Amniotic stem cell (primary cell): ENCODE results near the gene TMEM51.

Source experiments
- DNase-seq: peaks from one replicate; lab custom pipeline; 2025; lab: John Stamatoyannopoulos, UW

The TMEM51 gene

DNA sequence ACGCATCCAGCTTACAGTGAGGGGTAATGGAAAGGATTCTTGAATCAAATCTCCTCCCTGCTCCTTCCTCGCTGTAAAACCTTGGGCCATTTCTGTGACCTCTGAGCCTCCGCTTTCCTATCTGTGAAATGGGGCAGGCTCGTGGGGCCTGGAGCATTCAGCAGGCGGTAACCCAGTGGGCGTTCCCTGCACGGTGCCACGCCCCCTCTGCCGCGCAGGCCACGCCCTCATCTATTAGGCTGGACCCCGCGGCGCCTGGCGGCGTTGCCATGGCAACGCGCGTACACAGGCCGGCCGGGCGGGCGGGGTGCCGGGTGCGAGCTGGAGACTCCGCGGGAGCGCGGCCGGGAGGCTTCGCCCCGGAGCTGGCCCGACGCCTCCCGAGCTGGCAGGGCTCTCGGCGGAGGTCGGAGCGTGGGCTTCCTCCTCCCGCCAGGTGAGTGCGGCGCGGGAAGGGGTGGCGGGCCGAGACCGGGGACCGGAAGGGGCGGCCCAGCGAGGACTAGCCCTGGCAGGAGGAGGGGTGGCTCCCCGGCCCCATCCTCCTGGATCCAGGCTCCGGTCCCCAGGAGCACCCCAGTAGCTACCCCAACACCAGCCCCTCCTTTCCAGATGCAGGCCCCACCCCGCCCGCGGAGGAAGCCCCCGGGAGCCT is 93.5 kb downstream of the TMEM51 start, which contains the start of gene FHAD1:
FHAD1 (plus strand) TSS at position 264 of the 655 bp plus-strand sequence. CDS start 4,562 bp downstream, outside the sequence.
- DNase-seq, result no peak

GRCh38 chr1:15248216-15248615 is 94.7 kb downstream of the TMEM51 start:
- no peak for DNase-seq

- DNase-seq, result no peak
Measured at GRCh38 chr1:15249081-15249480, 95.5 kb downstream of the TMEM51 start.

- no peak for DNase-seq
Measured at GRCh38 chr1:15251857-15252835, 98.6 kb downstream of the TMEM51 start.

- no peak for DNase-seq
Measured at GRCh38 chr1:15254559-15254958, 101.0 kb downstream of the TMEM51 start.

DNA sequence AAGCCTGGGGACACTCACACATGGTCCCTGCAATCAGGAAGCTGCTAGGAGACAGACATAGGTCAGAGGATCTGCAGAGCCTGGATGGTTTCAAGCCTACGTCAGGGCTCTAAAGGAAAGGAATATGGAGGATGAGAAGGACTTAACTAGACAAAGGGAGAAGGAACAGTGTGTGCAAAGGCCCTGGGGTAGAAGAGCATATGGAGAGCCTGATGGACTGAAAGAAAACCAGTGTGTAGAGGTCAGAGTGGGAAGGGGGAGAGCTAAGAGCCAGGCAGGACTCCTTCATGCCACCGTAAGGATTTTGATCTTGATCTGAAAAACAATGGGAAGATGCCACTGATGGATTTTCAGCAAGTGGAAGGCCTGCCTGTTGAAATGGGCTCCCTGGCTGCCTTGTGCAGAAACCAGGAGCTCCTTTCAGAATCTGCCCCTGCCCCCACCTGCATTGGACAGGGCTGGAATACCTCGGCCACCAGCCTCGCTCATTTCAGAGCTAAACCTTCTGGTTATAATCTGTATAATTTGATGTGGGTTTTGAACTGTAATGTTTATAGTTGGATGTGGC is 102.1 kb downstream of the TMEM51 start:
- DNase-seq, result no peak

DNA sequence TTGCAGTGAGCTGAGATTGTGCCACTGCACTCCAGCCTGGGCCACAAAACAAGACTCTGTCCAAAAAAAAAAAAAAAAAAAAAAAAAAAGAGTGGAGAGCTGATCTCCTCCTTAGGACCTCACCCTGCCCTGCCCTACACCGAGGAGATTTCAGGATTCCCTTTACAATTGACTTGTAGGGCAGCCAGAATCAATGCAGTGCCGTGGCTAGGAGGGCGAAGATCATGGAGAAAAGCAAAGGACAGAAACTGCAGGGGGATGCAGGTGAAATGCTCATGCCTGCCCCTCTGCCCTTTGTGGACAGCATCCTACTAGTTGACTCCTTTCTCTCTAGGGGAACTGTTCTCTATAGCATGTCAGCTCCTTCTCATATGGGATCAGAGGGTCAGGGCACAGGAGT is 103.0 kb downstream of the TMEM51 start:
- DNase-seq, result no peak

DNA sequence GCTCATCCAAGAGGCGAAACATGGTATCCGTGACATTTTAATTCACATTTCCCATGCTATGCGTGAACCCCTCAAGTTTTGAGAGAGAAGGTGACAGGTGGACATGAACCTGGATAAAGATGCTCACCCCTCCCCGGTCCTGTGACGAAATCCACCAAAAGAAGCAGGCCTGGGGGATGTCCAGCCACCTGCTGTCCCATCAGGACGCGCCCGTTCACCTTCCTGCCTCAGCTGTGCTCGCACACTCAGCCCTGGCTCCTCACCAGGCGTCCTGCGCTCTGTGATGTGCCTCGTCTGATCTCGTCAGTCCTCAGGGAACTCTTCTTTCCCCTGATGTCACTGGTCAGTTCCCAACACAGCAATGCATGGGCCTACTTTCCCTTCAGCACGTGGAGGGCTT is 103.8 kb downstream of the TMEM51 start:
- DNase-seq, result no peak

GRCh38 chr1:15258833-15259621 is 105.5 kb downstream of the TMEM51 start:
- DNase-seq, result no peak

- DNase-seq, result no peak
Measured at GRCh38 chr1:15259622-15260007, 106.1 kb downstream of the TMEM51 start.

DNA sequence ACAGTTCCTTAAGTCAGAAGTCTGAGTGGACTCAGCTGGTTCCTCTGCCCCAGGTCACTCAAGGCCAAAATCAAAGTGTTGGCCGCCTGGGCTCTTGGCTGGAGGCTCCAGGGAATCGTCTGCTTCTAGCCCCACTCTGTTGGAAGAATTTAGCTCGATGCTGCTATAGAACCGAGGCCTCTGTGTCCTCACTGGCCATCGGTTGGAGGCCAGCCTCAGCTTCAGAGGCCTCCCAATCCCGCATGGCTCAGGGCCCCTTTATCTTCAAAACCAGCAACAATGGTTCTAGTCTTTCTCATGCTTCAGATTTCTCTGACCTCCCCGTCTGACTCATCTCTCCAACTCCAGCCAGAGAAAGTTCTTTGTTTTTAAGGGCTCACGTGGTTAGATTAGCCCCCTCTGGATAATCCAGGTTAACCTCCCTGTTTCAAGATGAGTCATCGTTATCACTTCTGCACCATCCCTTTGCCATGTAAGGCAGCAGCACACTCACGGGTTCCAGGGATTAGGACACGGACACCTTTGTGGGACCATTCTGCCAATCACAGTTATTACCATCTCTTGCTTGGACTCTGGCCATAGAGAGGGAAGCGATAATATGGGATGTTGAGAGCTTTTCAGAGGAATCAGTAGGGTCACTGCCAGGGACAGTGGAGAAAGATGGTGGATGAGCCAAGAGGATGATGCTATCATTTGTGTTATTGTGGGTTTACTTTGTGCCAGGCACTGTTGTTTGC is 107.0 kb downstream of the TMEM51 start:
- DNase-seq, result no peak

DNA sequence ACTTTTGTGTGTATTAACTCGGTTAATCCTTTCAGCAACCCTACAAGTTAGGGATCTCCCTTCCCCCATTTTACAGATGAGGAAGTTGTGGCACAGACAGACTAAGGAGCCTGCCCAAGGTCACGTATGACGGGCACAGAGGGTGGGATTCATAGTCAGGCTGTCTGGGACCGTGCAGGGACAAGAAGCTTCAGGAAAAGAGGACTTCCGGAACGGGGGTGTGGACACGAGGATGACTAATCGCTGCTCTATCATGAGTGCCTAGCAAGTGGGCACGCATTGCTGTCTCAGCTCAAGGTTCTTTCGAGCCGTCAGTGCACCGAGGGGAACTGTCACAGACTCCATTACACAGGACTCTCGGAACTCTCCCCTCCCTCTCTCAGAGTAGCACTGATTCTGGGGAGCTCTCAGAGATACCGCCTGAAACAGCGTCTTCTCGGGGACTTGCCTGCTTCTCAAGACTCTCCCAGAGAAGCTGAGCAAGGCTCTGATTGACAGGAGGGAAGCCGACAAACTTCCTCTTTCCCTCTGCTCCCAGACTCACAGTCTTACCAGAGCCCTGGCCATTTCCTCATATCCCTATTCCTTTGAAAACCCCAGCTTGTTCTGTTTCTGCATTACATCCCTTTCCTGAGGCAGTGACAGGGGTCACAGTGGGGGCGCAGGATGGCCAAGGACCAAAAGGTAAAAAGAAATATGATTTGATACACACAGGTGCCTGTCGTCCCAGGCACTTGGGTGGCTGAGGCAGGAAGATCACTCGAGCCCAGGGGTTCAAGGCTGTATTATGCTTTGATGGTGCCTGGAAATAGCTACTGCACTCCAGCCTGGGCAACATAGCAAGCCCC is 107.8 kb downstream of the TMEM51 start:
- DNase-seq, result no peak

DNA sequence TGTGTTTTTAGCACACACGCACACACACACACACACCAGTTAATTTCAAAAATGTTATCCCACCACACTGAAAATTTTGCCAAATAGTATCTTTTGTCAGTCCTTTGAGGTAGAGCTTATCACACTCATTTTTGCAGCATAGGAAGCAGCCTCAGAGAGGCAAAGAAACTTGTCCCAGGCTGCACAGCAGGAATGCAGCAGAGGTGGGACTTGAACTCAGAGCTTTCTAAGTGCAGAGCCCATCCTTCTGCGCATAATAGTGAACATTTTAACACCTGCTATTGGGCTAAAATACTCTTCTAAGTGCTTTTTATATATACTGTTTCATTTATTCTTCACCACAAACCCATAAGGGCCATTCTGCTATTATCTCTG is 108.4 kb downstream of the TMEM51 start:
- no peak for DNase-seq

- DNase-seq, result no peak
Measured at GRCh38 chr1:15262706-15263105, 109.2 kb downstream of the TMEM51 start.

GRCh38 chr1:15264769-15265168 is 111.2 kb downstream of the TMEM51 start:
- DNase-seq, result no peak
